Activated effector memory CD4-positive, alpha-beta T cell treated with anti-CD3 and anti-CD28 coated beads, Interleukin-2, amount 50 U/mL, for 16 hours (primary cell): ENCODE data around the gene TRNP1.

Experiments
- DNase-seq: peaks from one replicate; pipeline ENCODE4 v3.0.0-alpha.2; 2020

TRNP1 gene

DNA sequence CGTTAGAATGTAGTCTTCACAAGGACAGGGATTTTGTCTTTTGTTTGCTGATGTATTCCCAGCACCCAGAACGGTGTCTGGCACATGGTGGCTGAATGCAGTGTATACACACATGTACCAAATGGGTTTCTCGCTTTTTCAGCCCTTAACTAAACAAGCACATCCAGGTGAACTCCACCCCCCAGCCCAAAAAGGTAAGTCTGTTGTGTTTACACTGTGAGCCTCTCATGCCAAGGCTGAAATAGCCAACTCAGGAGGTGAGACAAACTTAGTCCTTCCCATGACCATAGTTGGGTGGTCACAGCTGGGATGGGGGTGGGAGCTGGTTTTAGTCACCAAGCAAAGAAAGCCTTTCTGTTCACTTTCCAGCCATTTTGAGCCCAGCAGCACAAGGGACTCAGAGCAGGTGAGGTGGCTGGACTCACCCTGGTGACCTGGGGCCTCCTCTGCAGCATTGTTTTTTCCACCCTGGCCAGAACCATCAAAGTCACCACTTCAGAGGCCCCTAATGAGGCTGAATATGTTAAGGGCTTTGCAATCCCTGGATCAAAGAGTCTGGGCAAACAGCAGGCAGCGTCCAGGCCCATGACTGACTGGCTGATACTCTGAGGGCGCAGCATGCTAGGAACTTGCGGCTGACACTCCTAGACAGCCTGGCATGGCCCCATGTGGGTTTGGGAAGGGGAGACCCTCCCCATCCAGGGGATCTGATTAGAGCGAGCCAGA, 10.4 kb downstream of the TRNP1 start:
- no peak for DNase-seq

DNA sequence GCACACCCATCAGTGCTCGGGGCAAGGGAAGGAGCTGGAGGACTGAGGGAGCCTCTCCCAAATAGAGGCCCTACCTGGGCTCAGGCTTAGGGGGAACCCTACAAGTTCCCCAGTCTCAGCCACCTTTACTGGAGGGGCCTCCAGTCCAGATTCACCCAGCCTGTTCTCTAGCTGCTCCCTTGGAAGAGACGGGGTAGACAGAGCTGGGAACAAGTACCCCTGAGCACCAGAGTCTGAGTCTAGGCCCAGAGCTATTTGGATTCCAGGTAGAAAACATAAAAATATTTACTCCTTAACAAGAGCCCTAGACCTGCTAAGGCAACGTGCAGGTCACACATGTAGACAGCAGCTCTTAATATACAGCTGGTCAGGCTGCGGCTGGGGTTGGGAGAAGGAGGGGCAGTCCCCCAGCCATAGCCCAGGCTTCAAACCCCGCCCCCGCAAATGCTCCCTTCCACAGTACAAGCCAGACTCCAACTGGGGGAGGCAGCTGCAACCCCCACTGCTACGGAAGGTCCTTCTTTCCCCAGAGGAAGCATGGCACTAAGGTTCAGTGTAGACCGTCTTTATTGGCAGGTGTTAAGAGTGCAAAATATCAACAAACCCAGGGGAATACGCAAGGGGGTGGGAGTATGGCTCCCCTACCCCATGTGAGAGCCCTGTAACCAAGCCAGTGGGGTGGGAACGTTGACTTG, 11.1 kb downstream of the TRNP1 start:
- DNase-seq, result no peak

DNA sequence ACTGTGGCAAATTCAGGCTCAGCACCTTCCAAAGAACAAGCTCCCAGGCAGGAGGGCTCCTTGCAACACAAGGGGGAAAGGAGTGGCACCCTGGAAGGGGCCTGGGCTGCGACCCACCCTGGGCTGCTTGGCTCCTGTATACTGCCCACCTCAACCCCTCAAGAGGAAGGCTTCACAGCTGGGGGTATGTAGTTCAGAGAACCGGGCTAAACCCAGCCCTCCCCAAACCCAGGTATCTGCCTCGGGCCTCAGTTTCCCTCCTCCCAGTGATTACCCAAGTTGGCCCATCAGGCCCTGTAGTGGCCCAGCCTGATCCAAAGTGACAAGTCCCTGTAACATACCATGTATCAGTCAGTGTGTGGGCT, 11.7 kb downstream of the TRNP1 start:
- no peak for DNase-seq

DNA sequence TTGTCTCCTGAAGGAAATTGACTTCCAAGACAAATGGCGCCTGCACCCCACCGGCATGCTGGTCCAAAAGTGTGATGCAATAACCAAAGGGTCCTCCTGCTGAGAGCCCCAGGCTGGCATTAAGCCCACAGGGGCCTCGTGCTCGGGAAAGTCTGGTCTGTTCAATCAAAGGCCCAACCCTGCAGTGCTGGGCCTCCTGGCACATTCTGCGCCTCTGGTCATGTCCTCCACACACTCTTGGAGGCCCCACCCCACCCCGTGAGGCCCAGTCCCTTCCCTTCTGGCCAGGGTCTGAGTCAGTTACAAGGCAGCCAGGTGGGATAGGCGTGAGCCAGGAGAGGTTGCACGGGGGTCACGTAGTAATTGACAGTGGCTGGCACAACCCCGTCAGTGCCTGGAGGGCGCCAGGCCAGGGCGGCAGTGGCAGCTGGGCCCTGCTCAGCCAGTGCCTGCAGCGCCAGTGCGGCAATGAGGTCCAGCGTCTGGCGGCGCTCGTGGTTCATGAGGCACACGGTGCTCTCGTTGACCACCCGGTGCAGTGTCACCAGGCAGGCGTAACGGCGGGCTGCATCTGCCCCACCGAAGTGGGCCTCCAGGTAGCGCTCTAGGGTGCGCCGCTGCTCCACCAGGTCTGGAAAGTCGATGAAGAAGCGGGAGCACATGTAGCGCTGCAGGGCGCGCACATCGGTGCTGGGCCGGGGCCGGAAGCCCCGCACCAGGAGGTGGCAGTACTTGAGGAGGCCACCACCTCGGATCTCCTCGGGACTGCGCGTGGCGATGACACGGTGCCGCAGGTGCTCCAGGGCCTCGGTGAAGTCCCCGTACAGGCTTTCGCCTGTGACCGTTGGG, 12.4 kb downstream of the TRNP1 start:
- no peak for DNase-seq

DNA sequence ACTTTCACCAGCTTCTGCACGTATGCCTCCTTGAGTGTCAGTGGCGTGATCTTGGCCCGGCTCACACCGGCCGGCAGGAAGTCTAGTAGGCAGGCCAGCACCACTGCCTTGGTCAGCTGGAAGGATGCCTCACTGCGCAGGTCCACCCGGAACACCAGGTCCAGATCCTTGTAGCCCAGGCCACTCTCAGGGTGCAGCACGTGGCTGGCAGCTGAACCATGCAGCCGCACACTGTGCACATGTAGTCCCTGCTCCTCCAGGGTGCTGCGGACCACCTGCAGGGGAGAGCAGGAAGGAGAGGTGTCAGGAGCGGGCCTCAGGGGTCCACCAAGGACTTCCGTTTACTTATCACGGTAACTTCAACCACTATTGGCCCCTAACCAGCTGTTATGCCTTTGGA, 13.2 kb downstream of the TRNP1 start:
- no peak for DNase-seq

DNA sequence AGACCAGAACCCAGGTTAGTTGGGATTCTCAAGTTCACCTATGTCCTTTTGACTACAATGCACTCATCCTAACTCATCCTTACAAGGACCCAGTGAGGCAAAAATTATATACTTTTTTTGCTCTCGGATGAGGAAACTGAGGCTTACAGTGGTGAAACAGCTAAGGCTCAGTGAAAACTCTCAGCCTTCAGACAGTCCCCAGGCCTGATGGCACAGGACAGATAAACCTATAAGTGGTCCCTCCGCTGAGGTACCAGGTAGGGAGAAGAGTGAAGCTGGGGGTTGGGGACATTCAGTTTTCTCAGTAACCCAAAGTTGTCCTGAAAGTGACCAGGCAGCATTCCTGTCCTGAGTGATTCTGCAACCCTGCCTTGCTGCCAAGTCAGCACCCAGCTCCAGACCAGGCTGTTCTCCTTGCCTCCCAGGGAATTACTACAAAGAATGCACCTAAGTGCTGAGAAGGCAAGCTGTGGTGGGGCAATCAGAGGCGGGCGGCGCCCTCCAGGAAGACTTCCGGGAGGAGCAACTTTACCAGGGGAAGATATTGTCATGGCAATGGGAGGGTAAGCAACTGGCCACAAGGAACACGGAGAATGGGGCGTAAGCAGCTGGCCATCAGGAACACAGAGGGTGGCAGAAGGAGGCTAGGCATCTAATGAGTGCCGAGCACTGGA, 14.6 kb downstream of the TRNP1 start:
- no peak for DNase-seq

DNA sequence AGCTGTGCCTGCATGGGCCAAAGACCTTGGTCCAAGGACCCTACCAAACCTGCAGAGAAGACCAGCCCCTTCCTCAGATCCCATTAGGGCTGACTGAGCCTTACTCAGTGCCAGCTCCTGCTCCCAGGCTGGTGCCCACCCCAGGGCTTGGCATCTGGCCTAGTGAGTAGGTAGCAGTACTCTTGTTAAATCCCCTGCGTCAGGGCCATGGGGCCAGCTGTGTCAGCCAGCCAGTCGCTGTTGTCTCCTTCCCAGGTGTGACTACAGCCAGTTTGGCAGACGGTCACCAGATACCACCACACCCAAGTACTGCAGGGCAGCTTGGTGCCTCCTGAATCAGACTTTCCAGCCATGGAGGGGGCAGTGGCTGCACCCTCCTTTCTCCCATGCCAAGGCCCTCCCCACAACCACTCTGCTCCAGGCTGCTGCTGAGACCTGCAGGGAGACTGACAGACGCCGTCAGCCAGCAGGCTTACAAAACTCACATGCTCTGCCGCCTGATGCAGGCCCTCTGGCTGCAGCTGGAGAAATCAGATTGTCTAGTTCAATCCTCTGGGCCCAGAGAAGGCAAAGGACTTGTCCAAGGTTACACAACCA, 16.2 kb downstream of the TRNP1 start:
- no peak for DNase-seq

DNA sequence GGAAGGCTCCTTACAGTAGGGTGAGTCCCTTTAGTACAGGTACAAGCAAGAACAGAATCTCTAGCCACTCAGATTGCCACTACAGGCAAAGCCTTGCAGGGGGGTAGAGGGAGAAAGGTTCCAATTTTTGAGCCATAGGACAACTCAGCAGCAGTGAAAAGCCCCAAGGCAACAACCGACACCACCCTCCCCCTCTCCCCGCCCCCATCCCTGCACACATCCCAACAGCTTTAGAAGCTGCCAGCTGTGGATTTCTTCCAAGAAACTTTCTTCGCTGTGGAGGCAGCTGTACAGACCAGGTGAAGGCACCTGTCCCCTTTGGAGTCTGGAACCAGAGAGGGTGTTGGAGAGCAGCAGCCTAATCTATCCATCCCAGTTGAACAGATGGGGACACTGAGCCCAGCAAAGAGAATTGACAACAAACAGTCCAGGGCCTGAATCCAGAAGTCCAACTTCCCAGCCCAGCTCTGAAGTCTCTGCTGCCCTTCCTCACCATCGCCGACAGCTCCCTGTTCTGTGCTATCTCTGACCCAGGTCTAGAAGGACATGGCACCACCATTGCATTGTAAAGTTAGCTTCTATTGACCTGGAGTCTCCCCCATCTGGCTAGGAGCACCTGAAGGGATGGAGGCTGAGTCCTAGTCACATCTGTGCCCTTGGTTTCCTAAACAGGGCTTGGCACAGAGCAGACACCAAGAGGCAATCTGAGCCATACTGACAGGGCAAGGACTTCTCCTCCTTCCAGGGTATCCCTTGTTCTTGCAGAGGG, 16.9 kb downstream of the TRNP1 start:
- no peak for DNase-seq

DNA sequence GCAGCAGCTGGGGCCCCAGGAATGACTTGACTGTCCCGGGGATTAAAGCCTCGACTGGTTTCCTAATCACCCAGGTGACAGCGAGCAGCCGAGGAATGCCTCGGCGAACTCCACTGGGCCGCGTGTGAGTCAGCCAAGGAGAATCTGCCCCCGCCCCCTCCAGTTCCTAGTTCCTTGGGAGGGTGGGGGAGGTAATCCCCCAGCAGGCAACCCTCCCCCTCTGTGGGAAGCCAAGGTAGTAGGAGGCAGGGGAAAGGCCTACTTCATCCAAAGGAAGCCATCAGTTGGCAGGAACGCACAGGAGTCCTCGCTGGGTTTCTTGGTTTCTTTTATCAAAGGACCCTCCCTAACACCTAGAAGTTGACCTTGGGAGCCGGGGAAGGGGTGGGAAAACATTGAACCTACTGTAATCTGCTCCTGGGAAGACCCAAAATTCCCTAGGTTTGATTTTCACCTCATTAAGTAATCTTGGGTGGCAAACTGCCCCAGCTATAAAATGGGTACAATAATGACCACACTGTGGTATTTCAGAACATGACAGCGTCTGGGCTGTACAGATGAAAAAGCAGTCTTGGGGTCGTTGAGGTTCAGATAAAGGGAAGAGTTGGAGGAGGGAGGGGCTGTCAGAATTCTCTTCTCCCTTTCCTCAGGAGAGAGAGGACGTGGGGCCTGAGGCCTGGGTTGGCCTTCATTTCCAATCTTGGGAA, 17.7 kb downstream of the TRNP1 start:
- DNase-seq, result no peak

DNA sequence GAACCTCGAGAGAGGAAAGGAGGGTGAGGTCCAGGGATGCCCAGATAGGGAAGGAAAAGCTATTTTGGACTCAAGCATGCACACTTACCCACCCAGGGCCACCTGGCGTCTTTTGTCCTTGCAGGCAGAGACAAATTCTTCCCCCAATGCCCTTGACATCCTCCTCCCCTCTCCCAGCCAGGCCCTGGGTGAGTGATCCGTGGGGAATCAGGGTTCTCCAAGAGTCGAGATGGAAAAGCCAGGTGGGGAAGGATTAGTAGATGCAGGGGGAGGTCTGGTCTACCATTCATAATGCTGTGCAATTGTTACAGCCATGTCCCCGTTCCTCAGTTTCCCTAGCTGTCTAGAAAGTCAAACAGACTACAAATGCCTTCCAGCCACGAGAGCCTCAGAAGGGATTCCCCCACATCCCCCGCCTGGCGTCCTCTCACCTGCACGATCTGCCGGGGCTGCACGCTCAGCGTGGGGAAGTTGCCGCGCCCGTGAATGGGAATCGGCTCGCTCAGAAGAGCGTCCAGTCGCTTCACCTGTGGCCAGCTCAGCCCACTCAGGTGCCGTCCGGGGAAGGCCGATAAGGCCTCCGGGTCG, 18.6 kb downstream of the TRNP1 start:
- DNase-seq, result no peak

DNA sequence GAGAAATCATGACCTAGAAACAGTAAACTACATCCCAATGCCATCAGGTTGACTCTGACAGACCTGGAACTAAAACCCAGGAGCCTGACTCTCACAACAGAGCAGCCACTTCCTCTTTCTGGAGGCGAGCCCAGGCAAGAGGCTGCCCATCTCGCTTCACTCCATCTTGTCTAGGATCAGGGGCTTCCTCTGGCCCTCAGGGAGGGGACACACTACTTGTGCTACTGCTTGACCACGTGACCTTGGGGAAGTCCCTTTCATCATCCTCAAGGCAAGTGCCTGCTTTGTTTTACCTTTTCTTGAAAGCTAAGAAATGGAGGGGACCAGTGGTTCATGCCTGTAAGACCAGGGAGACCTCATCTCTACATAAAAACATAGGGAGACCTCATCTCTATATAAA, 21.8 kb downstream of the TRNP1 start:
- DNase-seq, result no peak

DNA sequence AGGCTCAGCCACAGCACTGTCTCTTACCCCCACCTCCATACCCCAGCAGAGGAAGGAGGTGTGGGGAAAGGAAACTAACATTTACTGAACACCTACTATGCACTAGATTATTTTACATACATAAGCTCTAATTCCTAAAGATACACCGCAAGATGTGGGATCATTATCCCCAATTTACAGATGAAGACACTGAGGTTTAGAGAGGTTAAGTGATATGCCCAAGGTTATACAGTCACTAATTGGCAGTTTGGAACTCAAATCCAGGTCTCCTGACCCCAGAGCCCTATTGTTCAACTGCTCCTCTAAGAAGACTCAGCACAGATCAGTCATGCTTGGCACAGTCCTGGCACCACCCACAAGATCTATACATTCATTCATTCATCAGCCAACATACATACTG, 22.9 kb downstream of the TRNP1 start:
- no peak for DNase-seq

DNA sequence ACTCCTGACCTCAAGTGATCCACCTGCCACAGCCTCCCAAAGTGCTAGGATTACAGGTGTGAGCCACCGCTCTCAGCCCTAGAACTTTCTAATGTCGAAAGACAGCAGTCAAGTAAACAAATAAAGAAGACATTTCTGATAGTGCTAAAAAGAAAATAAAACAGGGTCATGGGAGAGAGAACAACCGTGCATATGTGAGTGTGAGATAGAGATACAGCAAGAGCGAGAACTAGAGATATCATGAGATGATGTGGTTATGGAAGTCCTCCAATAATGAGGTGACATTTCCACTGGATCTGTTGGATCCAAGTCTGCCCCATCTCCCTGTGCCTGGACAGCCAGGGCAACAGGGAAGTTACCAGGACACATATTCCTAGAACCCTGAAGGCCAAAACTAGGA, 23.7 kb downstream of the TRNP1 start:
- DNase-seq, result no peak

DNA sequence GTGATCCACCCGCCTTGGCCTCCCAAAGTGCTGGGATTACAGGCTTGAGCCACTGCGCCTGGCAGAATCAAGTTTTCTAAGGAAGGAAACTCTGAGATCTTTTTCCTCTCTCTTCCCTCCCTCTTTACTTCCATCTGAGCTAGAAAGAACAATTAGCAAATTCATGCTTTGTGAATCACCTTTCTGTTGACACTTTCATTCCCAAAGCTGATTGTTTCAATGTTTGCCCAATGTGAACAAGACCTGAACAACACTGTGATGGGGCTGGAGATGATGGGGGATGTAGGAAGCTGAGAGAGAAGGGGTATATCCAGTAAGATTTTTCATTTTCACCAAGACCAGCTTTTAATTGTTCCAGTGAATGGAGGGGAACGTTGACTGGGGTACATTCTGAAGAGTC, 24.8 kb downstream of the TRNP1 start:
- DNase-seq, result no peak

DNA sequence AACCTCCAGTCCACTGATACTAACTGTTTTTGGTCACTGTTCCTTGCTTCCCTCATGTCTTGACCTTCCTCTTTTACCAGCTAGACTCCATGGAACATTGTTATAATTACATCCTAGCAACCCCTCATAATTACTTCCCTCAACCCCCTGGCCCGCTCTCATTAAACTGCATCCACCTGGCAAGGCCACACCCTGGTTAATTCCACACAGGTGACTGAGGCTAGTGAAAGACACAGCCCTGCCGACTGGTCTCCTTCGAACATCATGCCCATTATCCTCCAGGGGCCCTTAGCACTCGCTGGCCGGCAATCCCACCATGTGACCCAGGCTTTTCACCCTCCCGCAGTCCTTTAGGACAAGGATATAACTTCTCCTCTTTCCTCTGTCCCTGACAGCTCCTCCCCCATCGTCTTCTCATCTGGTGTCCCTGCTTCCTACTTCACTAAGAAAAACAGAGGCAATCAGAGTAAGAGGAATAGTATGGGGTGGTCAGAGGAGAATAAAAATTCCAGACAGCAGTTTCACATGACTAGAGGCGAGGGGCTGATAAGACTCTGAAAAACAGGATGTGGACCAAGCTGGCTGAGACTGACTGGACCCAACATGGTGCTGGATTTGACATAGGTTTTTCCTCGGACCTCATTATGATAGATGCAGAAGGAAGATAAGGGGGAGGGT, 28.0 kb downstream of the TRNP1 start:
- no peak for DNase-seq

DNA sequence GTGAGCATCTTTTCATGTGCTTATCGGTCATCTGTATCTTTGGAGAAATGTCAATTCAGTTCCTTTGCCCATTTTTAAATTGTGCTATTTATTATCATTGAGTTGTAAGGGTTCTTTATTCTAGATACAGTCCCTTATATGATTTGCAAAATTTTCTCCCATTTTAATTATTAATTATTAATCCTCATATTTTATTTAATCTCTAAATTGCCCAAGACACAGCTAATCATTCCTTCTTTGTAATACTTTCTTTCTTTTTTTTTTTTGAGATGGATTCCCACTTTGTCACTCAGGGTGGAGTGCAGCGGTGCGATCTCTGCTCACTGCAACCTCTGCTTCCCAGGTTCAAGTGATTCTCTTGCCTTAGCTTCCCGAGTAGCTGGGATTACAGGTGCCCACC, 32.2 kb downstream of the TRNP1 start:
- no peak for DNase-seq

DNA sequence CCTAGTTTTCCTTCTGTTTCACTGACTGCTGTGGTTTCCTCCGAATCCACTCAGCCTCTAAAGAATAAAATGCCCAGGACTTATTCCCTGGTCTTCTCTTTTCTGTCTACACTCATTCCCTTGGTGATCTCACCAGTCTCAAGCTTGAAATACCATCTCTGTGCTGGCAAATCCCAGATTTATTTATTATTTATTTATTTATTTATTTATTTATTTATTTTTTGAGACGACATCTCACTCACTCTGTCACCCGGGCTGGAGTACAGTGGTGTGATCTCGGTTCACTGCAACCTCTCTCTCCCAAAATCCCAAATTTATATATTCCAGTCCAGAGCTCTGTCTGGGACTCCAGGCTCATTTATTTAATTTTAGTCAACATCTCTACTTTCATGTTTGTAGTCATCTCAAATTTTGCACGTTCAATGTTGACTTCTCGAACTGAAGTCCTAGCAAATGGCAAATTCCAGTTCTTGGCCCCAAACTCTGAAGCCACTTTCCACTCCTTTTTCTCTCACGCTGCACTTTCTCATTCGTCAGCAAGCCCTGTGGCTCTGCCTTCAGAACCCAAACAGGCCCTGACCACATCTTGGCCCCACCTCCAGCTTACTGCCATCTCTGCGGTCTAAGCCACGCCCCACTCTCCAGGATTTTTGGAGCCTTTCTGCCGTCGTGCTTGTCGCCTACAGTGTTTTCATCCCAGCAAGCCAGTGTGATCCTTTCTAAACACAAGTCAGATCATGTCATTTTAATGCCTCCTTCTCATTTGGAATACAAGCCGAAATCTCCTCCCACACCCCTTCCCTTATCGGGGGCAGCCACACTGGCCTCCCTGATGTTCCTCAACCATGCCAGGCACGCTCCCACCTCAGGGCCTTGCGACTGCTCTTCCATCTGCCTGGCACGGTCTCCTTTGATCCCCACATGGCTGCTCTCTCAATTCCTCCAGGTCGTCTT, 33.4 kb downstream of the TRNP1 start:
- no peak for DNase-seq

DNA sequence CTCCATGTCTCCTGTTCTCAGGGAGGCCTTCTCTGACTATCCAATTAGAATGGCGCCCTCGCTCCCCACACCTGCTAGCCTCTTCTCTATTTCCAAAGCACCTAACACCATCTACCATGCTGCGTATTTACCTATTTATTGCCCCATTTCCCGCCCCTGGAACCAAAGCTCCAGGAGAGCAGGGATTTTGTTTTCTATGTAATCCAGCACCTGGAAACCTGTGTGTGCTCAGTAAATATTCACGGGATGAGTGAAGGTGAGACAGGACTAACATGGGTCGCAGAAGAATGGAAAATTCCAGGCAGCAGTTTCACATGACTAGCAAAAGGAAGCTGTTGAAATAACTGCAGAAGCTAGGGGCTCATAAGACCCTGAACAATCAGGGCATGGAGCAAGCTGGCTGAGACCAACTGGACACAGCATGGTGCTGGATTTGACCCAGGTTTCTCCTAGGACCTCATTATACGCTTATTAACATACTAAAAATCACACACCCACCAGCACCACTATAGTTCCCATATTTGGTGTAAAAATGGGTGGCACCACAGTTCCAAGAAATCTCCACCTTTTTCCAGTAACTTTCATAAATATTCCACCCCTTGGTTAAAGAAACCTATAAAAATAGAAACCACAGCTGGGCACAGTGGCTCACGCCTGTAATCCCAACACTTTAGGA, 34.2 kb downstream of the TRNP1 start:
- no peak for DNase-seq

DNA sequence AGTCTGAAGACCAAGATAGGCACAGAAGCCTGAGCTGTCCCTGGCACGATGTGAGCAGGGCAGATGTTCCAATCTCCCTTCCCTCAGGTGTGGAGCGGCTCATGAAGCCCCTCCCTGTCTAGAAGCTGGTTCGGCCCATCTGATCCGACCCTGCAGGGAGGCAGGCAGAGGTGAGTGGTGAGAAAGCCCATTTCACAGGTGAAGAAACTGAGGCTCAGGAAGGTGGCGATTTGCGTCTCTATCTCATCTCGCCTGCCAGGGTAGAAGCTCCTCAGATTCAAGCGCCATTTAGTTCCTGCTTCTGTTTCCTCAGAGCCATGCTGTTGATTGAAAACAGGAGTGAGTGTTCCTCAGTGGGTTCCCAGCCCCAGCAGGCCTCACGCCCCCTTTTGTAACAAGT, 36.0 kb downstream of the TRNP1 start:
- no peak for DNase-seq
